Astrocyte (in vitro differentiated cells and primary cell): ENCODE measurements around the gene OR13C8.

ENCODE experiments used
- CTCF ChIP-seq: IDR thresholded peaks from 2 replicates; pipeline ENCODE4 v1.5.1; 2011; ENCODE audit warnings: low read depth, mild to moderate bottlenecking, inconsistent platforms, low read length, moderate library complexity; ENCODE audit not compliant: insufficient read depth
- EZH2 ChIP-seq: IDR thresholded peaks from 2 replicates; pipeline ENCODE4 v1.6.1; 2012; ENCODE audit warnings: mild to moderate bottlenecking, low read length, inconsistent platforms; ENCODE audit not compliant: insufficient read depth

GRCh38 chr9:104556830-104557634 is 11.9 kb upstream of the OR13C8 start:
- TF ChIP-seq CTCF (no peak), EZH2 (no peak)
